ENCODE results near the gene CIB2. TPM values are rescaled to one million over a fixed set of nuclear protein-coding genes. Genes with fewer than 3 reads are reported as not detected.

The CIB2 gene
- total and polyA plus RNA-seq, 2 experiments from 2014 or later, result 59.5 to 64.4 TPM

DNA sequence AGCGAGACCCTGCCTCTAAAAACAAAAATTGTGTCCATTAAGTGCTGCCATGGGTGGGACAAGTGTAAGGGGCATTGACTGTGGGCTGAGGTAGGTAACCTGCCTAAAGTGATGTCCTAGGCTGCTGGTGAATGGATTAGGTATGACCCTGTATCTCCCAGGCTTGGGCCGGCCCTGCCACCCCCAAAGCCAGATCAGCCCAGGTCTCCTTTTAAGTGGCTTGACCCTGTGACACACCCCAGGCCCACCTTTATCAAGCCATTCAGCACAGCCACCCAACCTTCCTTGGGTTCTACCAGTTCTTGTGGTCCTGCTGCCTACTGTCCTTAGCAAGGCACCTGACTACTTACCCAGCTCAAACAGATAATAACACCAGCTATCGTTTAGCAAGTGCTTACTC is 18.7 kb downstream of the CIB2 start (continued):
- TF ChIP-seq, protein P1, sequence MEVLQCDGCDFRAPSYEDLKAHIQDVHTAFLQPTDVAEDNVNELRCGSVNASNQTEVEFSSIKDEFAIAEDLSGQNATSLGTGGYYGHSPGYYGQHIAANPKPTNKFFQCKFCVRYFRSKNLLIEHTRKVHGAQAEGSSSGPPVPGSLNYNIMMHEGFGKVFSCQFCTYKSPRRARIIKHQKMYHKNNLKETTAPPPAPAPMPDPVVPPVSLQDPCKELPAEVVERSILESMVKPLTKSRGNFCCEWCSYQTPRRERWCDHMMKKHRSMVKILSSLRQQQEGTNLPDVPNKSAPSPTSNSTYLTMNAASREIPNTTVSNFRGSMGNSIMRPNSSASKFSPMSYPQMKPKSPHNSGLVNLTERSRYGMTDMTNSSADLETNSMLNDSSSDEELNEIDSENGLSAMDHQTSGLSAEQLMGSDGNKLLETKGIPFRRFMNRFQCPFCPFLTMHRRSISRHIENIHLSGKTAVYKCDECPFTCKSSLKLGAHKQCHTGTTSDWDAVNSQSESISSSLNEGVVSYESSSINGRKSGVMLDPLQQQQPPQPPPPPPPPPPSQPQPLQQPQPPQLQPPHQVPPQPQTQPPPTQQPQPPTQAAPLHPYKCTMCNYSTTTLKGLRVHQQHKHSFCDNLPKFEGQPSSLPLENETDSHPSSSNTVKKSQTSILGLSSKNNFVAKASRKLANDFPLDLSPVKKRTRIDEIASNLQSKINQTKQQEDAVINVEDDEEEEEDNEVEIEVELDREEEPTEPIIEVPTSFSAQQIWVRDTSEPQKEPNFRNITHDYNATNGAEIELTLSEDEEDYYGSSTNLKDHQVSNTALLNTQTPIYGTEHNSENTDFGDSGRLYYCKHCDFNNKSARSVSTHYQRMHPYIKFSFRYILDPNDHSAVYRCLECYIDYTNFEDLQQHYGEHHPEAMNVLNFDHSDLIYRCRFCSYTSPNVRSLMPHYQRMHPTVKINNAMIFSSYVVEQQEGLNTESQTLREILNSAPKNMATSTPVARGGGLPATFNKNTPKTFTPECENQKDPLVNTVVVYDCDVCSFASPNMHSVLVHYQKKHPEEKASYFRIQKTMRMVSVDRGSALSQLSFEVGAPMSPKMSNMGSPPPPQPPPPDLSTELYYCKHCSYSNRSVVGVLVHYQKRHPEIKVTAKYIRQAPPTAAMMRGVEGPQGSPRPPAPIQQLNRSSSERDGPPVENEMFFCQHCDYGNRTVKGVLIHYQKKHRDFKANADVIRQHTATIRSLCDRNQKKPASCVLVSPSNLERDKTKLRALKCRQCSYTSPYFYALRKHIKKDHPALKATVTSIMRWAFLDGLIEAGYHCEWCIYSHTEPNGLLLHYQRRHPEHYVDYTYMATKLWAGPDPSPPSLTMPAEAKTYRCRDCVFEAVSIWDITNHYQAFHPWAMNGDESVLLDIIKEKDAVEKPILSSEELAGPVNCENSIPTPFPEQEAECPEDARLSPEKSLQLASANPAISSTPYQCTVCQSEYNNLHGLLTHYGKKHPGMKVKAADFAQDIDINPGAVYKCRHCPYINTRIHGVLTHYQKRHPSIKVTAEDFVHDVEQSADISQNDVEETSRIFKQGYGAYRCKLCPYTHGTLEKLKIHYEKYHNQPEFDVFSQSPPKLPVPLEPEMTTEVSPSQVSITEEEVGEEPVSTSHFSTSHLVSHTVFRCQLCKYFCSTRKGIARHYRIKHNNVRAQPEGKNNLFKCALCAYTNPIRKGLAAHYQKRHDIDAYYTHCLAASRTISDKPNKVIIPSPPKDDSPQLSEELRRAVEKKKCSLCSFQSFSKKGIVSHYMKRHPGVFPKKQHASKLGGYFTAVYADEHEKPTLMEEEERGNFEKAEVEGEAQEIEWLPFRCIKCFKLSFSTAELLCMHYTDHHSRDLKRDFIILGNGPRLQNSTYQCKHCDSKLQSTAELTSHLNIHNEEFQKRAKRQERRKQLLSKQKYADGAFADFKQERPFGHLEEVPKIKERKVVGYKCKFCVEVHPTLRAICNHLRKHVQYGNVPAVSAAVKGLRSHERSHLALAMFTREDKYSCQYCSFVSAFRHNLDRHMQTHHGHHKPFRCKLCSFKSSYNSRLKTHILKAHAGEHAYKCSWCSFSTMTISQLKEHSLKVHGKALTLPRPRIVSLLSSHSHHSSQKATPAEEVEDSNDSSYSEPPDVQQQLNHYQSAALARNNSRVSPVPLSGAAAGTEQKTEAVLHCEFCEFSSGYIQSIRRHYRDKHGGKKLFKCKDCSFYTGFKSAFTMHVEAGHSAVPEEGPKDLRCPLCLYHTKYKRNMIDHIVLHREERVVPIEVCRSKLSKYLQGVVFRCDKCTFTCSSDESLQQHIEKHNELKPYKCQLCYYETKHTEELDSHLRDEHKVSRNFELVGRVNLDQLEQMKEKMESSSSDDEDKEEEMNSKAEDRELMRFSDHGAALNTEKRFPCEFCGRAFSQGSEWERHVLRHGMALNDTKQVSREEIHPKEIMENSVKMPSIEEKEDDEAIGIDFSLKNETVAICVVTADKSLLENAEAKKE (CRISPR knock-in tag; IDR thresholded peaks at IDR 0.05), result no peak
- TF ChIP-seq ZNF331 (CRISPR knock-in tag; IDR thresholded peaks at IDR 0.05; ENCODE audit: low read depth), result no peak

DNA sequence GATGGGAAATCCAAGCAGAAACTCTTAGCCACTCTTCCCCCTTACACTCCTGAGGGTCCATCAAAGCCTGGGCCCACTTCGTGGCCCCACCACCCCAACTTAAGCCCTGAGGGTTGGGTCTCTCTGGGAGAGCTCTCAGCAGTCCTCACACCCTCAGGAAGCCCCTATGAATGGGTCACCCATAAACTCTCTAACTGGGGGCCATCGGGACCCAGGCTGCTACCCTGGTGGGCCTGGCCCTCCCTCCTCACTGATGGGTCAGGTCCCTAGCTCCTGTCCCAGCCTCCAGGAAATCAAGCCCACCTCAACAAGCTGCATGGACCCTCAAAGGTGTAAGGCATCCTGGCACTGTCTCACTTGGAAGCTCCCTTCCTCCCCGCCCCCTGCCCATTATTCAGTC is 19.5 kb downstream of the CIB2 start:
- Histone ChIP-seq H3K4me1 (ENCODE audit: insufficient read depth) (peaks cover 8% of the 10 kb centered on the region; the same call in 1 of the 2 replicates), H3K27me3 (ENCODE audit: insufficient read depth) (no peaks in the 10 kb centered on the region)

GRCh38 chr15:78110916-78111475 is 20.2 kb downstream of the CIB2 start:
- H3K36me3 Mint-ChIP-seq (ENCODE audit: low read depth), result peaks cover 8% of the 10 kb centered on the region; the same call in 1 of the 3 replicates
- no peak overlapping the region for H3K27ac Mint-ChIP-seq
- H3K9me3 Mint-ChIP-seq, result no peaks in the 10 kb centered on the region; the same call in 2 of the 3 replicates
- Histone ChIP-seq H3K36me3 (ENCODE audit: insufficient read depth) (no peaks in the 10 kb centered on the region), H3K79me2 (replicated peaks; ENCODE audit: insufficient read depth) (no peaks in the 10 kb centered on the region), H2AFZ (no peak overlapping the region), H3K27me3 (ENCODE audit: insufficient read depth) (no peaks in the 10 kb centered on the region), H4K20me1 (replicated peaks; ENCODE audit: insufficient read depth) (no peaks in the 10 kb centered on the region), H3K4me2 (no peak overlapping the region), H3K4me1 (ENCODE audit: insufficient read depth) (peaks cover 8% of the 10 kb centered on the region; the same call in 1 of the 2 replicates), H3K4me3 (no peak overlapping the region), H3K27ac (ENCODE audit: low read depth) (no peak overlapping the region), H3K9me2 (ENCODE audit: insufficient read depth) (no peaks in the 10 kb centered on the region), H3F3A (replicated peaks; ENCODE audit: low read depth) (no peaks in the 10 kb centered on the region)
- H3K4me3 Mint-ChIP-seq, result no peak overlapping the region; the same call in 2 of the 3 replicates
- ATAC-seq (no peak), DNase-seq (ENCODE audit: low spot score) (no peak)
- H3K27me3 Mint-ChIP-seq (ENCODE audit: insufficient read depth, low read depth, poor library complexity), result peaks cover 9% of the 10 kb centered on the region
- peaks cover 8% of the 10 kb centered on the region for H3K4me1 Mint-ChIP-seq
- TF ChIP-seq EZH2 (IDR thresholded peaks at IDR 0.05; ENCODE audit: low read depth, unreplicated experiment), result no peak
- no peak for TF ChIP-seq ZNF114 (CRISPR knock-in tag; IDR thresholded peaks at IDR 0.05)
- no peak for TF ChIP-seq STAT1 (IDR thresholded peaks at IDR 0.05; ENCODE audit: unreplicated experiment)

More for the DNA sequence above, 19.5 kb downstream of the CIB2 start:
- DNase-seq (ENCODE audit: low spot score) (no peak), ATAC-seq (no peak)
- Histone ChIP-seq H3K27ac (ENCODE audit: low read depth) (no peak overlapping the region), H3K9me2 (ENCODE audit: insufficient read depth) (no peaks in the 10 kb centered on the region), H4K20me1 (replicated peaks; ENCODE audit: insufficient read depth) (no peaks in the 10 kb centered on the region), H3K36me3 (ENCODE audit: insufficient read depth) (no peaks in the 10 kb centered on the region), H3K79me2 (replicated peaks; ENCODE audit: insufficient read depth) (no peaks in the 10 kb centered on the region), H3K4me2 (no peak overlapping the region), H3K4me3 (no peak overlapping the region), H3F3A (replicated peaks; ENCODE audit: low read depth) (no peaks in the 10 kb centered on the region), H2AFZ (no peak overlapping the region)
- H3K4me1 Mint-ChIP-seq, result peaks cover 8% of the 10 kb centered on the region
- TF ChIP-seq ZNF331 (CRISPR knock-in tag; IDR thresholded peaks at IDR 0.05; ENCODE audit: low read depth), result no peak
- H3K27me3 Mint-ChIP-seq (ENCODE audit: insufficient read depth, low read depth, poor library complexity), result peaks cover 9% of the 10 kb centered on the region
- H3K9me3 Mint-ChIP-seq, result no peaks in the 10 kb centered on the region; the same call in 2 of the 3 replicates
- no peak overlapping the region for H3K27ac Mint-ChIP-seq
- peaks cover 4% of the 10 kb centered on the region; the same call in 1 of the 3 replicates for H3K36me3 Mint-ChIP-seq (ENCODE audit: low read depth)
- no peak overlapping the region for H3K4me3 Mint-ChIP-seq

All from GM23338 (cell line).